Activated CD4-positive, alpha-beta T cell treated with anti-CD3 and anti-CD28 coated beads, Interleukin-2, Interleukin-6, amounts not matched to agents 100 ng/mL and 50 ng/mL, durations not matched to agents 16 hours and 8 hours (primary cell): ENCODE measurements around the gene SNAP47.

Experiments used
- DNase-seq: peaks from one replicate; pipeline ENCODE4 v3.0.0-alpha.2; 2020

The SNAP47 gene

GRCh38 chr1:227753999-227754711 is 18.9 kb downstream of the SNAP47 start:
- no peak for DNase-seq

DNA sequence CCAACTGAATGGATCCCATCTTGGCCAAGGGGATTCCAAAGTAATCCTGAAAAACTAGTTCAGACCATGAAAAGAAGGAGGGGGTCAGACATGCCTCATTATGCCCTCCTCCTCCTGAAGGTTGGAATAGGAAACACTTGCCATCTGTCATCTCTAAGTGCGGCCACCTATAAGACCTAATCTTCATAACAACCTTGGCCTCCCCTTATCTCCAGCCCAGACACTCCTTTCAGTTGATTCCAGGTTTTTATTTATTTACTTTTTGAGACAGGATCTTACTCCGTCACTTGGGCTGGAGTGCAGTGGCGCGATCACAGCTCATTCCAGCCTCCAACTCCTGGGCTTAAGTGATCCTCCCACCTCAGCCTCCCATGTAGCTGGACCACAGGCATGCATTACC is 19.7 kb downstream of the SNAP47 start:
- no peak for DNase-seq

DNA sequence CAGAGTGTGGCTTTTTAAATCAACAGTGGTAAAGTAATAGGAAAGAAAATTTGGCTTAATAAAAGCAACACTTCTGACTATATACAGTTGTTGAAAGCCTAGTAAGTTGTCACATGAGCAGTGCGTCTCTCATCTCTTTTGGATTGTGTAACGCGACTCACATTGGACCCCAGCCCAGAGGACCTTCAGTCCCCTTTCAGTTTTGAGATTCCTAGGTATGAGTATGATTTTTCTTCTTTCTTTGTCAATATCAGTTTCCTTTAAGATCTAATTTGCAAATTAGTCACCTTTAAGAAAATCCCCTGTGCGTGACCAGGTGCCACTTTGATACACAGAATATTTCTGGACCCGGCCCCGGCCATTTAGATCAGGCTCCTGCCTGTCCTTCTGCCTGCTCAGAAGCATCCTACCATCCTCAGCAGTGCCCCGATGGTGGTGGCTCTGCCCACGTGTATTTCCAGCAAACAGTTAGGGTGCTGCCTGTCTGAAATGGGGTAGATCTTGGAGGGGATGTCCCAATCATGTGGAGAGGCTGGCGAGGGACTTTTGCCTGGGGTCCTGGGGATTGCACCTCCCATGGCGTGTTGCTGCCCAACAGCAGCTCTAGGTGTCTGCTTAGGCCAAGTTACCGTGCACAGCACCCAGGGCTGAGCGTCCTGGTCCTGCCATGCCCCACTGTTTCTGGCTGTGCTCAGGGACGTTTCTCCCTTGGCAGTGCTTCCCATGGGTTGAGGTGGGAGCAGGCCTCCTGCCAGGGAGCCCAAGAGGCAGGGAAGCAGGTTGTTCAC is 21.1 kb downstream of the SNAP47 start:
- DNase-seq = no peak

- no peak for DNase-seq
Observed at GRCh38 chr1:227757781-227758180, 22.5 kb downstream of the SNAP47 start.

DNA sequence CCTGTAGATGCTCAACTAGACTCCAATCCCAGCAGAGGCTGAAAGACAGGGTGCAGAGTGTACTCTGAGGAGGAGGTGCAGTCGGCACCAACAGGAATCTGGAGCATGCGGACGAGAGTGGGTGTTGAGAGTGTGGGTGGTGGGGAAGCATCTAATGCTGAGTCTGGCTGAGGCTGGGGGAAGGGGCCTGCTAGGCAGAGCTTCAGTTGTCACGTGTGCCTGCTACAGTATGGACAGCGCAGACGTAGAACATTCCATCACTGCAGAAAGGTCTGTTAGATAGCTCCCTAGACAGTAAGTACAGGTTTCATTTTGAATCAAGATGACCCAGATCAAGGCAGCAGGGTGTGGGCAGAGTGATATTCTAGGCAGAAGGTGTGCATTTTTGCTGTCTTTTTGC is 23.1 kb downstream of the SNAP47 start:
- peak; percentile 77 for DNase-seq

GRCh38 chr1:227759341-227760300 is 24.4 kb downstream of the SNAP47 start:
- DNase-seq = peak; percentile 68

DNA sequence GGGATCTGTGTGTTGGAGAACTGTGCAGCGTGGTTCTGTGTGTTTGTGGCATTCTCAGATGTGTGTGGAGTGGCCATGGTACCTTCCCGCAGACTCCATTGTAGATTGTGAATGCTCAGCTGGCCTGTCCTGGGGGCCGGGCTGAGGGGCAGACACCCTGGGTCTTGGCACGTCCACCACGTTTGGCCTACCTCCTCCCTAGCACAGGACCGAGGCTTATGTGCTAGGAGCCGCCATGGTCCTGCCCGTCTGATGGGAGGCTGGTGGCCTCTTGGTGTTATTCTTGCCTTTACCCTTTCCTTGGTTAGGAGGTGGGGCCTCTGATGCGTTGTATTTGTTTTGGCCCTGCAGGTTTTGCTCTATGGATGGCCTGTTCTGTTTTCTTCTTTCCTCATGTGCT is 25.1 kb downstream of the SNAP47 start:
- DNase-seq = no peak

- DNase-seq = no peak
Observed at GRCh38 chr1:227761621-227762230, 26.5 kb downstream of the SNAP47 start.

DNA sequence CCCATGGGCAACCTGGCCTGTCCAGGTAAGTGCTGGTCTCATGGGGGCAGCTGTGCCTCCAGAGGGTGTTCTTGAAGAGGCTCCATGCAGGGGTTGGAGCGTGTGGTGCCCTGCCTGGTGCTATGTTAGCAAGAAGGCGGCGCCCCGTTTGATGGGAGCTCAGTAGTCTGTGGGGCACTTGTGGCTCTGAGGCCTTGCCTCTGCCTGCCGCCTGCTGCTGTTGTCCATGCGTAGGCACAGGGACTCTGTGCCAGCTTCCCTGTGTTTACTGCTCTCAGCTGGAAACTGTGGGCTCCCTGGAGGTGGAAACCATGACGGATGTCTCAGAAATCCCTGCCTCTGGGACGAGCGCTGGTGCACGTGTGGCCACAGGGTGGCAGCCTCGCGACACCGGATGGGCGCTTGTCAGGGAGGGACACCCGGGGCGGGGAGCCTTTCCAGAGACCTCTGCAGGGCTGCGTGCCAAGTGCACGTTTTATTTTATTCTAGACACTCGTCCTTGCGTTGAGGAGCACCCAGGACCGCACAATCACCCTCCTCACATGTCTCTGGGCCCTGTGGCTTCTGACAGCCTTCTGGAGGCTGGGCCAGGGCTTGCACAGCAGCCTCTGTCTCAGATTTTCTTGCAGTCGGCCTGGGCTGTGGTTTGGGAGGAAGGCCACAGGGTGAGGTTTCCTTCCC is 27.1 kb downstream of the SNAP47 start:
- peak; percentile 91 for DNase-seq

- no peak for DNase-seq
Observed at GRCh38 chr1:227763246-227764018, 28.2 kb downstream of the SNAP47 start.

GRCh38 chr1:227764019-227764391 is 28.8 kb downstream of the SNAP47 start:
- DNase-seq = no peak

DNA sequence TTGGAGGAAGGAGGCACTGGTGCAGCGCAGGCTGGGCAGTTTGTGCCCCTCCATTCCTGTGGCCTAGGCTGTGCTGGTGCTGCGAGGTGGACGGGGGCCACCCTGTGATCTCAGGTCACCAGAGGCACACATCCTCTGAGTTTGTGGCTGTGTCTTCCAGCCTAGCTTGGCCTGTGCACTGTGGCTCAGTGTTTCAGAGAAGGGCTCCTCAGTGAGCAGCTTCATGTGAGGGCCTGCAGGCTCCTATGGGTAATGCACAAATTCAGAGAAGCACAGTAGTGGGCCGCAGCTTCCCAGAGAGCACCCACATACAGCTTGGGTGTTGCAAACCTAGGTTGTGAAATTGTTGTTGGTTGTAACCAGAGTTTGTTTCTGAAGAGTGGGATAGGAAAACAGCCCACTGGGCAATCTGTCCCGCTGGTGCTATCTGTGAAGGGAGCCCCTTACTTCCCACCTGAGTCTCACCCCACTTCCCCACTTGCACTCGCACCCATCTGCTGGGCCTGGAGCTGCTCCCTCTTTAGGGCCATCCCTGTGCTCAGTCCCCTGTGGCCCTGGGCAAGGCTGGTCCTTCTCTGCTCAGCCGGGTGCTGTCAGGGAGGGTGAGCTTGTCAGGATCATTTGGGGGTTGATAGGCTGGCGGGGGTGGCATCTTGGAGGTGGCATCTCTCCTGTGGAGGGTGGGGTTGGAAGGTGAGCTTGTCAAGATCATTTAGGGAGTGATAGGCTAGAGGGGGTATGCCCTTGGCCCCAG is 30.2 kb downstream of the SNAP47 start:
- no peak for DNase-seq

DNA sequence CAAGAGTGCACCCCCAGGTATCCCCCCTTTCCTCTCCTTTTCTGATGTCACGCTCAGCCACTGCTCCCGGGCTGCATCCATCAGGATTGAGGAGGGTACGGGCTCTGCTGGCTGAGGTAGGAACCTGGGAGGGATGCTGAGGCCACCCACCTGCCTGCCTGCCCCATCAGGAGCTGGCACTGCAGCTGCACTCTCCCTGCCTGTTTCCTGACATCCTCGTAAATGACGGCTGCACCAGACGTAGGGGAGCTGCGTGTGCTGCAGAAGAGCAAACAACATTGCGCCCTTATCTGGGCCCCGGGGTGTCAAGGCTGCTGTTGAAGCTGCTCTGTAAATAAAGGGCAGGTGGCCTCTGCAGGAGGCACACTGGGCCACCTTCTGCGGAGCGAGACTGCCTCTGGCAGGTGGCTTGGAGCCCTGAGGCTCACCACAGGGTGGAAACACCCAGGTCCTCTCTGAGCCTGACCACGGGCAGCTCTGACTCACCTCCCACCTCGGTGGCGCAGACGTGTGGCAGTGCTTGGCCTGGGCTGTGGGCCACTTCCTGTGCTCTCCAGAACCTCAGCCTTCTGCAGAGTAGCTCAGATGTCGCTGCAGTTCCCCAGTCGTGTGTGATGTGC is 30.9 kb downstream of the SNAP47 start:
- peak; percentile 88 for DNase-seq

- DNase-seq = no peak
Observed at GRCh38 chr1:227766653-227767277, 31.5 kb downstream of the SNAP47 start.

DNA sequence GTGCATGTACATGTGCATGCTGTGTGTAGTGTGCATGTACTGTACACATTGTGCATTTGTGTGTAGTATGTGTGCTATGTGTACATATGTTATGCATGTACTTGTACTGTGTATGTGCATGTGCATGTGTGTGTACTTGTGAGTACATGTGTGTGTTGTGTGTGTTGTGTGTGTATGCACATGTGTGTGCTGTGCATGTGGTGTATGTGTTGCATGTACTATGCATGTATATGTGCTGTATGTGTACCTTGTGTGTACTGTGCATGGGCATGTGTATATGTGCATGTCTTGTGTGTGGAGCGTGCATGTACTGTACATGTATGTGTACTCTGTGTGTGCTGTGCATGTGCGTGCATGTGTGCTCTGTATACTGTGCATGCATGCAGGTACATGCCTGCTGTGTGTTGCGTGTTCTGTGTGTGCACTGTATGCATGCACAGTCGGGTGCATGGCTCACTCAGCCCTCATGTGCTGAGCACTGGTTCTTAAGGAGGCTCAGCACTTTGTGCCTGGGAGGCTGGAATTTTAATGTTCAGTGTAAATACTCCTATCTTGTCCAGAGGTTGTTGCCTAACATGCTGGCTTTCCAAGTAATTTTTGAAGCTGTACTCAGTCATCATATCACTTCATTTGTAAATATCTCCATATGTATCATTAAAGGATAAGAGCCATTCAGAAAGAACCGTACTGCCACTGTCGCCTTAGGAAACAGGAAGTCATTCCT is 32.3 kb downstream of the SNAP47 start:
- DNase-seq = no peak

DNA sequence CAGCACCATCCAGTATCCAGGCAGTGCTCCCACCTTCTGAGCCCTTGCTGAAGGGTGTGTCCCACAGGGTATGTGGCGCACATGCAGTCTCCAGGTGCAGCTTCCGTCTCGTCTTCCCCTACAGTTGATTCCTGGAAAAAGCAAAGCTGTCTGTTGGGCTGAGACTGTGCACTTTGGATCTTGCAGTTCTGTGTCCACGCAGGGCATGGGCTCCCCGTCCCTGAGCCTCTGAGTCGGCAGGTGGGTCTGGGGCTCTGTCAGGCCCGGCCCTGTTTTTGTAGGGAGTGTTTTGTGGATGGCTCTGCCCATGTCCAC is 32.8 kb downstream of the SNAP47 start:
- no peak for DNase-seq

DNA sequence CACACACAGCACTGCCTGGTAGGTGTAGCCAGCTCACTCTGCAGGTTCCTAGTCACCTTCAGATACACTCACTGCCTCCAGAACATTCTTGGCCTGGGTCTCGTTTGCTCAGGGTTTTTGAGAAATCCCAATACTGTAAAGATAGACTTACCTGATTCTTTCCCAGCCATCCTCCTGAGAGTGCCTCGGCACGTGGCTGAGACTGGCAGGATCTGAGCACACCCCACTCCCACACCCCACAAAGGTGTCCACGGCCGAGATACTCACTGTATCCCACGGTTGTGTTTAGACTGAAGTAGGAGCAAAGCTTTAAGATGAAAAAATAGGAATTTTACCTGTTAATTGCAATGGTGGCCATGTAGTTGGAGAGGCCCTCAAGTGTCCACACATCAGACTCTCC is 33.4 kb downstream of the SNAP47 start:
- no peak for DNase-seq

- no peak for DNase-seq
Observed at GRCh38 chr1:227769047-227769935, 34.1 kb downstream of the SNAP47 start.
